HG03139 (cell line): ENCODE data around the gene RHPN2.
A peak's percentile ranks its signal among the peaks of the same experiment; 100 is the strongest.

Experiments used
- ATAC-seq: cut with Tn5 transposase; IDR thresholded peaks from one replicate; pipeline ENCODE4 v1.9.1; 2021; ENCODE audit not compliant: unreplicated experiment

Gene RHPN2

DNA sequence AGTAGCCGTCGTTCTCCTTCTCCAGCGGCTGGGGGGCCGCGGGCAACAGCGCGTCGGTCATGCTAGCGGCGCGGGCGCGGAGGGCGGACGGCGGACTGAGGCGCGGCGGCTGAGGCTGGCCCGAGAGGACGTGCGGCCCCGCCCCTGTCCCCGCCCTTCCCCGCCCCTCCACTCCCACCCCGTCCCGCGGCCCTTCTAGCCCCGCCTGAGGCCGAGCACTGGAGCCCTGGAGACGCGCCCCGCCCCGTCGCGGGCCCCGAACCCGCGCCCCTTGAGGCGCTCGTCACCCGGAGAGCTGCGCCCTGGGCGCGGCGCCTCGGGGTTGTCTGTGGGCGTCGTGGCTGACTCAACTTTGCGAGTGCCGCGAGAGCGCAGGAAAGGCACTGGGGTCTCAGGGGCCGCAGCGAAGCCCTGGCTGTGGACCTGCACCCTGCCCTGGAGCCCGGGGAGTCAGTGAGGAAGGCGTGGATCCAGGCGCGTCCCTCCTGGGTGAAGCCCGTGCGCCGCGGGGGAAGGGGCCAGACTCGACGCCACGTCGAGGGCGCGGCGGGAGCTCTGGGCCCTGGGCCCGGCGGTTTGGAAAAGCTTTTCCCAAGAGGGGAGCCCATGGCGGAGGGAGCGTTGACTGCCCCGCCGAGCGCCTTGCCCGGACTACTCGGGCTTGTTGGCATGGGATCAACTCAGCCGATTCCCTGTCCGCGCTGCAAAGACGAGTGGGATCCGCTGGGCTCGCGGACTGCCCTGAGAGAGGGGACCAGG, at the start of gene RHPN2:
TSS of gene RHPN2 (minus strand) at position 97 of the 759 bp plus-strand sequence. CDS start at position 61, 36 bp downstream.
- peak; percentile 80 for ATAC-seq

DNA sequence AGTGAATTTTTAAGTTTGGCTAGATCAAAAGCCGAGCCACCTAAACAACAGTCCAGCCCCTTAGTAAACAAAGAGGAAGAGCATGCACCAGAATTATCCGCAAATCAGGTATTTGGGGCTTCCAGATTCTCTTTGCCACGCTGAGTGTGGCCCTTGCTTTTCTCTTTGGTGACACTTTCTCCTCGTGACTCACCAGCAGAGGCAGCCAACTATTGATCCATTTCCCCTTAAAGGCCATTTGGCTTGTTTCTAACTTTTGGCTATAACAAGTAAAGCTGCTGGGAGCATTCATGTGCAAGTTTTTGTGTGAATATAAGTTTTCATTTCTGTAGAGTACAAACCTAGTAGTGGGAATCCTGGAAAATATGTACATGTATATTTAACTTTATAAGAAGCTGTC, 49.6 kb upstream of the RHPN2 start:
- no peak for ATAC-seq

DNA sequence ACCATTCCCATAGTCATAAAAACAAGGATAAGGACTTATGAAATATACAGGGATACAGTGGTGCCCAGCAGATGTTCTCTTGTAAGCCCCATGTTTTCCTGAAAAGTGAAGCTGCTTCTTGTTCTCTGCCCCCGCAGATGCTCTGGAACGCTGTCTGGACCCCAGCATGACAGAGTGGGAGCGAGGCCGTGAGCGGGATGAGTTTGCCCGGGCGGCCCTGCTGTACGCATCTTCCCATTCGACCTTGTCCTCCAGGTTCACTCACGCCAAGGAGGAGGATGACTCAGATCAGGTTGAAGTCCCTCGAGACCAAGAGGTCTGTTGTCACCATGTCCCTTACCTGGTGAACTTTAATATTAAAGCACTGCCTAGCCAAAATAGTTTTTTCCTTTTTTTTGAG, 46.9 kb upstream of the RHPN2 start:
- ATAC-seq, result no peak

DNA sequence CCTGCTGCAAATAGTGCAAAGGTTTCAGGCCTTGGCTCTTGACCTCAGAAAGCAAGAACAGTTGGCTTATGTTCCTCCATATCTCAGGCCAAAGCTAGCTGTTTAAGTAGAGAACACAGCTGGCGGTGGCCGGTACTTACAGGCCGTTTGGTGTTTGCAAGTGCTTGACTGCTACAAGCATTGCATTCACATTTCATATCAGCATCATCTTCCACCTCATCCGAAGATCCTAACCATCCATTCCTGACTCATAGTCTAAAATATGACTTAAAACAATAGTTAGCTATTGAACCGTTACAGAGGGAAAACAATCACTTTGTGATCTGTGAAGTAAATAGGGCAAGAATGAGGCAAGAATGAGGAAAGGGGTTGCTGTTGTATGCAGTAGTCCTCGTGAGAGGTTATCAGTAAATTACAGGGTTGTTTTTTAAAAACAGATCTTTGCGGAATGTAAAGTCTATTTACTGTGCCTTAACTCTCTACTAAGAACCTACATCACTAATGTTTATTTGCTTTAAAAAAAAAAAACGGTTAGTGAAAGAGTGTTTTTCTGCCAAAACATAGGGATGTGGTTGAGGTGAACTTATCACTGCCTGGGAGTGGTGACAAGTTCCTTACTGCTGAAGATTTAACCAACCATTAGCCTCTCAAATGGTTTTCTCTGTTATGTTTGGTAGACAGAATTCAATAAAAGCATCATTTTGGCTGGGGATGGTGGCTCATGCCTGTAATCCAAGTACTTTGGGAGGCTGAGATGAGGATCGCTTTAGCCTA, 45.6 kb upstream of the RHPN2 start:
- no peak for ATAC-seq

DNA sequence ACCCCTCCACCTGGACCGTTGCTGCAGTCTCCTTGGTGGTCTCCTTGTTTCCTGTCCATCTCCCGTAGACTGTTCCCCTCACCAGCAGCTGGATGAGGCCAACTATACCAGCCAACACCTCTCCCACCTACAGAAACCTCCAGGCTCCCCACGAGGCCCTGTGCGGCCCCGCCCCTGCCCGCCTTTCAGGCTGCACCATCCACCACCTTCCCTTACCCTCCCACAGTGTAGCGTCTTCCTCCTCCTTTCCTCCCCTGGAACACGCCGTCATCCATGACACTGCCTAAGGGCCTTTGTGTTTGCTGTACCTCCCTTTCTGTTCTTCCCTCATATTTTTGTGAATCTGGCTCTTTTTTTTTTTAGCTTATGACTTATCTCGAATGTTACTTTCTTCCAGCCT, 43.5 kb upstream of the RHPN2 start:
- ATAC-seq, result no peak

DNA sequence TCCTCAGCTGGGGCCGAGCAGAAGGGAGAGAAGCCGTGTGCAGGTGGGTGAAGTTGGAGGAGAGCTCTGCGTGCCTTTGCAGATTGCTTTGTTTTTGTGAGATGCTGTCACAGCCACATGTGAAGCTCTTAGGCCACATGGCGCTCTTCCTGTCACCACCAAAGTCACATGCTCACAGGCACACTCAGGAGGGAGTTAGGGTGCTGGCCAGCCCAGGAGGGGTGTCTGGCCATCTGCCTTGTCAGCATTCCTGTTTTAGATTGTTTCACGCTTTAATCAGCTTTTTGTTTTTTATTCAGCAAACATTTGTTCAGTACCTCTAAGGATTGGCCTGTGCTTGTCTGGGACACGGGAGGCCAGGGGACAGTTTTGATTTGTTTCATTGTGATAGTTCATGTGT, 38.2 kb upstream of the RHPN2 start:
- no peak for ATAC-seq

DNA sequence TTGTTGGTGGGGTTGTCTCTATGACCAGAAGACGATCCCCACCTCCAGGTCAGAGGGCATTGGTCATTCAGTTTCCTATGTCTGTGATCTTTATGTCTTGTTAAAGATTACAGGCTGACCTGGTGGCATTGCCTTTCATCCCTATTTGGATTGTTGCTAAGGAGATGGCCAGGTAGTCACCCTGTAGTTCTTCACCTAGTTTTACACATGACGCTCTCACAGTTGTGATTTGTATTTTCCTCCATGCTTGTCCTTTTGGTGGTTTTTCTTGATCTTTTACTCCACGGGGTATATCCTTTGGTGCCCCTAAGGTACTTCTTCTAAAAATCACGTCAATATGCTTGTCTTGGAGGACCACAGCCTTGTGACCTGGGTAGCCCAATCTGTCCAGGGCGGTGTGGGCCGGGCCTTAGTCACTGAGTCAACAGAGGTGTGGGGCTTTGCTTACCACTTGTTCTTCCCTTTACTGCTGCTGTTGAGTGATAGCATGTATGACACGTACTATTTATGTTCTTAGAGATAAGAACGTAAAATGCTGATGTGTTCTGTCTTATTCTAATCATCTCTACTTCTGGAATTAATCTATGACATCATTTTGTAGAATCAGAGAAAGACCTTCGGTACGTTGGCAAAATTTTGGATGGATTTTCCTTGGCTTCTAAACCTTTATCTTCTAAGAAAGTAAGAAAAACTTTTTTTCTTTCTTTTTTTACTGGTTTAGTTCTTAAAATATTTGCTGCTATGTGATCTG, 36.4 kb upstream of the RHPN2 start:
- ATAC-seq, result no peak

DNA sequence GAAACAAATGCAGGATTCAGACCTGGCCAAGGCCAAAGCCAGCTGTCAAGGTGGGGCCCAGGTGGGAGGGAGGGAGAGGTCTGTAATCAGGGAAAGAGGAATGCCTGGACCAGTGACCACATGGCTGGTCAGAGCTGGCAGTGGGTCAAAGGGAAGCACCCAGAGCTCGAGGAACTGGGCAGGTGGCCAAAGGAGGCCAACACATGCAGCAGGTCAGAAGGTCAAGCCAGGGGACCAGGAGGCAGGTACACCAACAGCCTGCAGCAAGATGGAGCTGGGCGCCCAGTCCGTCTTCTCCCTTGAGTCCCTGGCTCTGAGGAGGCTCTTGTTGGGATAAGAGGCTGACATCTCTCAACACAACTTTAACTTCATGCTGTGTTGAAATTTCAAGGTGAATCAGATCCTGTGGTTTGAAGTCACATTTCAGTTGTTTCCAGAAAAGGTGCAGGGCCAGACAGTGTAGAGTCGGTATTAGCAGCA, 33.4 kb upstream of the RHPN2 start:
- ATAC-seq, result no peak

DNA sequence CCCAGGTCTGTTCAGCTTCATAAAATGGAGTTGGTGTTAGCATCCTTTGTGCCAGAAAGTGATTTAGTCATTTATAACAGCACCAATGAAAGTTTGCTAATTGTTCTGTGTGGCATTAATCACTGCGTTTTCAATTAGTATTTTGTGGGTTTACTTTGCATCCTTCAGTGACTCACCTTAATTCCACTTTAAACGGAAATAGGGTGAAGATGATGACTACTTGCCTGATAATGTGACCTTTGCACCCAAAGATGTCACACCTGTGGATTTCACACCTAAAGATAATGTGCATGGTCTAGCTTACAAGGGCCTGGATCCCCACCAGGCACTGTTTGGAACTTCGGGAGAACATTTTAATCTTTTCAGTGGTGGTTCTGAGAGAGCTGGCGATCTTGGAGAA, 31.3 kb upstream of the RHPN2 start:
- ATAC-seq, result no peak

DNA sequence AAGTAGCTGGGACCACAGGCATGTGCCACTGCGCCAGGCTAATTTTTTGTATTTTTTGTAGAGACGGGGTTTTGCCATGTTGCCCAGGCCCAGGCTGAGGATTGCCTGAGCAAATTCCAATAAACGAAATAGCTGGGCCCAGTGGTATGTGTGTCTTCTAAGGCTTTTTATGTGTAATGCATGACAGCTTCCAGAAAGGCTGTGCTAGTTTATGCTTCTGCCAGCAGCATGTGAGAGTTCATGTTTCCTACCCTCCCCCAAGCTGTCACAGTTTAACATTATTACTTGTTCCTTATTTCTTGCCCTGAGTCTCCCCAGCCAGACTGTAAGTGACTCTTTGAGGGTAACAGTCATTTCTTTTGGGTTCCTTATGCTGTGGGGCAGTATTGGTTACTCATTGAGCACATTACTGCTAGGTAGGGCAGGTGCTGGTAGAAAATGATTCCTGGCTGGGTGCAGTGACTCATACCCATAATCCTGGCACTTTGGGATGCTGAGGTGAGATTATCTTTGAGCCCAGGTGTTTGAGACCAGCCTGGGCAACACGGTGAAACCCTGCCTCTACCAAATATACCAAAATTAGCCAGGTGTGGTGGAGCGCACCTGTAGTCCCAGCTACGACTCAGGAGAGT, 29.9 kb upstream of the RHPN2 start:
- no peak for ATAC-seq

DNA sequence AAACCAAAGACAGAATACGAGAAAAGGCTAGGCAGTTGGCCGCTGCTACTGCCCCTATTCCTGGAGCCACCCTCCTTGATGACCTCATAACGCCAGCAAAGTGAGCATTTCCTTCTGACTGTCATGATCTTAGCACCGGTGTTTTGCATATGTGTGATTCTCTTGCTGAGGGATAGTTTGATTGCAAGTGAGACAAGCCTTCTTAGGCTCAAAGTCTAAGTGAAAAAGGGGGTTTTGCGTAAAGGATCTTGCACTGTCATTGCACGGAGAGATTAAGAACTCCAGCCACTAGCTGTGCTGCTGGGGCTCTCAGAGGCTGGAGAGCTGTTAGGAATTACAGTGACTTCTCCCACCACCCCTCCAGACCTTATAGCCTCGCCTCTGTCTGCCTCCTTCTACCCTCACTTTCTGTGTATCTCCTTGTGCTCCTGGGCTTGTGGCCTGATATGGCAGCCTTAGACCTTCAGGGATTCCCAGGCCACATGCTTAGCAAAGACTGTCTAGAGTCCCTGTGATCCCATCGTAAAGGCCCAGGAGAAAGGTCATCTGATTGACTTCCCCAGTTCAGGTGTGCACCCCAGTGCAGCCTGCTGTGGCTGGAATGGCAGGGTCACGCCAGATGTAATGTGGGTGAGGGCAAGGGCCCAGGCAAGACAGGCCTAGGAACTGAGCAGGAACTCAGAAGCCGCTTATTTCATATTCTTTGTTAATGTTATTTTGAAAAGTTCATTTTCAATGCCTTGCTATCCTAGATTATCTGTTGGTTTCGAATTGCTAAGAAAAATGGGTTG, 28.9 kb upstream of the RHPN2 start:
- ATAC-seq, result no peak

DNA sequence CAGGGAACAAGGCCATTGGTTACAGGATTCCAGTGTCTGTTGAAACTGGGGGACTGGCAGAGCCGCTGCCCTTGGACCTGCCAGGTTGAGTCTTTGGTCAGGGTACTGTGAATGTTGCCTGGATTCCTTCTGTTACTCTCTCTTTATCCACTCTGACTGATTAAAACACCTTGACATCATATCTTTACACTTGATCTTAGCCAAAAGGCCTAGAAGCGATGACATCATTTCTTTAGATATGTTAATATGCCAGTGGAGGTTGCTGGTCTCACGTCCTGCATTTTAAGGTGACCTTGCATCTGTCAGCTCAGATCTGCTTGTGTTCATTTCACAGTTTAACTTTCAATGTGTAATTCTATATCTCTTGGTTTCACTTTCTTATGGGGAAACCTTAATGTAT, 25.5 kb upstream of the RHPN2 start:
- no peak for ATAC-seq

DNA sequence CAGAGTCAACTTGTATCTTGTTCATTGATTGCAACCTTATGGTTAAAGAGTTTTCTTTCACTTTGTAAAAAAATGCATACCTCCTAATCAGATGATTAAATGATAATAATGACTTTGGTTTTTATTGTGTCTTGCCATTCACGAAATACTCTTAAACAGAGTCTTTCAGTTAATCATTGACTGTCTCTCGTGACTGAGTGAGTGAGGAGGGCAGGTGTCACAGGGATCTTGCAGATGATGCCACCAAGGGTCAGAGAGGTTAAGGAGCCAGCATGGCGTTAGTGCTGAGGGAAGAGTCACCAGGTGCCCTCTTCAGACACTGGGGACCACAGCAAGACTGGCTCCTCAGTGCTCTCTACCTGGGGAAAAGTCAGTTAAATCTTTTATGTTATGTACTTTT, 24.3 kb upstream of the RHPN2 start:
- no peak for ATAC-seq

DNA sequence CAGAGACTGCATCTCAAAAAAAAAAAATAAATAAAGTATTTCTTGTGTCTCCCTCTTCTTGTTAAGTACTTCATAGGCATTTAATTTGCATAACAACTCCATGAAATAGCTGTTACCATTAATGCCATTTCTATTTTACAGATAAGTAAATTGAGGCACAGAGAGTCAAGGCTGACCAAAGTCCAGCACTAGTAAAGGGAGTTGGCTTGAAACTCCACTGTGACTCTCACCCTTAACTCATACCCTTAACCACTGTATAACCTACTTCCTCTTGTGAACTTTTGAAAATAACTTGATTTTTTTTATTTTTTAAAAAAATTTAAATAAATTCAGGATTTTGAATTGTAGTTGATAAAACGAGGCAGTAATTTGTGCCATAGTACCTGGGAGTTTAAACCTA, 22.3 kb upstream of the RHPN2 start:
- no peak for ATAC-seq

DNA sequence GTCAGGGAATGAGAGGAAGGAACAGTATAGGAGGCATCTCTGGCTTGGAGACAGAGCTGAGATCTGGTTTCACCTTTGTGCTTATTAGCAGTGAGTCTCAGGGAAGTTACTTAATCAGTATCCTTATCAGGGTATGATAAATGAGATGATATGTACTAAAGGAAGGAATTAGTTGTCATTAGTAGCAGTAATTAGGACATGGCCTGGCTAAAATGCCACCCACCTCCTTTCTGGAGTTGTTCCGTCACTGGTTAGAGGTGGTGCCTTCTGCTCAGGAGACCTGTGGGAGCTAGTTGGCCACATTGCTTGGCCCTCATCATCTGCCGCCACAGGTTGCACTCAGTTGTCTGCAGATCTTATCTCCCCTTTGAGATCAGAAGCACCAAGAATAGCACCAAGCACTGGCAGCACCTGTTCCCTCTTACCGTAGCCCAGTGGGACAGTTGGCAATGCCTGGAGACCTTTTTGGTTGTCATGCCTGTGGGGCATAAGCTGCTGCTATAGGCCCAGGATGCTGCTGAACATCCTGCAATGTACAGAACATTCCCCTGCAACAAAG, 21.0 kb upstream of the RHPN2 start:
- ATAC-seq, result no peak

DNA sequence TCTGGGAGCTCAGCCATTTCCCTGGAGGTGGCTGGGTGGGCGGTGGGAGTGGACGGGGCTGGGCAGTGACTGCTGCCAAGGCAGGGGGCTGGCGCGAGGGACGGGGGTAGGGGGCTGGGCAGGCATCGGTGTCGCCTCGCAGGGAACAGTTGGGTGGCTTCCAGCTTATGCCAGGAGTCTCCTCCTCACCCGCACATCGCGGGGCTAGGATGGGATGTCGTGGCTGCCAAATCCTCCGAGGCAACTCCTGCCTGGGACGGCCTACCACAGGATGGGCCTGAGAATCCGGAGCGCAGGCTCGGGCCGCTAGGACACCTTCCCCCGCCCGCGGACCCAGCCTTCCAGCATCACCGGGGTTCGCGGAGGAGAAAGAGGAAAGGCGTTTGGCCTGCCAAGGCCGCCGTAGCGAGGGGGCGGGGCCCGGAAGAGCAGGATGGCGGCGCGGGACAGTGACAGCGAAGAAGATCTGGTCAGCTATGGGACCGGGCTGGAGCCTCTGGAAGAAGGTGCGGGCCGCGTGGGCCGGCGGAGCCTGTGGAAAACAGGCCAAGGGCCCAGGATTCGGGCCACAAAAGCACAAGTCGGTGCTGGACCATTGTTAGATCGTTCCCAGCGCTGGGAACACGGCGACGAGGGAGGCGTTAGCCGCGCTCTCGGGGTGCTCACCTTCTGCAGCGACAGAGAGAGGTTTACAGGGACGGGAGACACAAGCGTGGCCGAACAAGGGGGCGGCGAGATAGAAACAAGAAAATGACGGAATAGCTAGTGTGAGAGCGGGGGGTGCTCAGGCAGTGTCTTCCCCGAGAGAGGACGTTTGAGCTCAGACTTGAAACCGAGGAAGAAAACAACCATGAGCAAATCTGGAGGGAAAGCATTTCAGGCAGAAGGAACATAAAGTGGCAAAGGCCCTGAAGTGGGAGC, 16.3 kb upstream of the RHPN2 start, which contains the start of gene GPATCH1:
TSS of gene GPATCH1 (plus strand) at position 421 of the 921 bp plus-strand sequence. CDS start at position 434, 13 bp downstream.
- peak; percentile 77 for ATAC-seq

DNA sequence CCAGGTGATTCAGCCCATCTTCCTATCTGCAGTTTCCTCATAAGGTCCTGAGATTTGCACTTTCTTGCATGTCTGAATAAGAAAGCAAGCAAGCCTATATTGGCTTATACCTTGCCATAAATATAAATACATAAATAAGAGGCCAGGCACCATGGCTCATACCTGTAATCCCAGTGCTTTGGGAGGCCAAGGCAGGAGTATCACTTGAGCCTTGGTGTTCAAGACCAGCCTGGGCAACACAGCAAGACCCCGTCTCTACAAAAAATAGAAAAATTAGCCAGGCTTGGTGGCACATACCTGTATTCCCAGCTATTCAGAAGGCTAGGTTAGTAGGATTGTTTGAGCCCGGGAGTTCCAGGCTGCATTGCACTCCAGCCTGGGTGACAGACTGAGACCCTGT, 10.8 kb upstream of the RHPN2 start:
- no peak for ATAC-seq

DNA sequence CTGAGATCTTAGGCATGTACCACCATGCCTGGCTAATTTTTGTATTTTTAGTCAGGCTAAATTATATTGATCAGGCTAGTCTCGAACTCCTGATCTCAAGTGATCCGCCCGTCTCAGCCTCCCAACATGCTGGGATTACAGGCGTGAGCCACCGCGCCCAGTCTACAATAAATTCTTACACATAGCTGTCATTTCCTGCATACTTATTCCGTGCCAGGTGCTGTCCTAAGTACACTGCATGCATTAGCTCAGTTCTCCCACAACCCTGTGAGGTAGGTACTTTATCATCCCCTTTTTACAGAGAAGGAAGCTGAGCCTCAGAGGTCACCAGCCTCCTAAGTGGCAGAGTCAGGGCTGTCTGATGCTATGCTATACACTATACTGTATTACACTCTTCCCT, 7.2 kb upstream of the RHPN2 start:
- ATAC-seq, result no peak

DNA sequence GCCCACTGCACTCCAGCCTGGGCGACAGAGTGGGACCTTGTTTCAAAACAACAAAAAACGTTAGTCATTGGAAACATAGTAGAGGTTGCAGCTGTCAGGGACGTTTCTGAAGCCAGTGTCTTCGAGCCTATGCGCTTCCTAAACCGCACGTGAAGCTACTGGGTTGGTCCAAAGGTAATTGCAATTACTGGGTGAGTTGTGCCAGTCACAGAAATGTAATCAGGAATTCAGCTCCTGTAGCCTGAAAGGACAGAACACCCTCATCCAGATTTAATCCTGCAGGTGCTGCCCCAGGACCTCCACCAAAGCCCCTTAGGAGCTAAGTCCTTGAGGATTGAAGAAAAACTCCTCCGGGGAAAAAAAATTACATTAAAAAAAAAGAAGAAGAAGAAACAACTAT, 2.4 kb upstream of the RHPN2 start:
- no peak for ATAC-seq
